Astrocyte (in vitro differentiated cells and primary cell): ENCODE results near the gene PET100. TPM values are rescaled to one million over a fixed set of nuclear protein-coding genes. Genes with fewer than 3 reads are reported as not detected.

ENCODE experiments used
- DNase-seq: peaks from one replicate; pipeline ENCODE4 v3.0.0-alpha.2; 2010; ENCODE audit warnings: low read depth
- FAIRE-seq: peaks from 2 replicates; lab custom pipeline; 2011; peaks lifted over from hg19 to GRCh38; lab: Jason Lieb, UNC
- H2AFZ ChIP-seq: 2 replicates; pipeline ENCODE4 v1.6.0; 2012; ENCODE audit warnings: low read depth, low read length, inconsistent platforms
- H3K27ac ChIP-seq: 2 replicates; pipeline ENCODE4 v1.5.1; 2011; ENCODE audit warnings: low read depth, low read length, inconsistent platforms
- H3K27me3 ChIP-seq: 2 replicates; pipeline ENCODE4 v1.6.0; 2011; ENCODE audit warnings: low read length, inconsistent platforms; ENCODE audit not compliant: insufficient read depth
- H3K36me3 ChIP-seq: 2 replicates; pipeline ENCODE4 v1.5.1; 2011; ENCODE audit warnings: low read length, inconsistent platforms; ENCODE audit not compliant: insufficient read depth
- H3K4me1 ChIP-seq: 2 replicates; pipeline ENCODE4 v1.5.1; 2011; ENCODE audit warnings: low read length, inconsistent platforms; ENCODE audit not compliant: insufficient read depth
- H3K4me2 ChIP-seq: 2 replicates; pipeline ENCODE4 v1.6.0; 2012; ENCODE audit warnings: low read length, inconsistent platforms
- H3K4me3 ChIP-seq: 2 replicates; pipeline ENCODE4 v1.5.1; 2011; ENCODE audit warnings: low read depth, mild to moderate bottlenecking, low read length, inconsistent platforms; ENCODE audit not compliant: insufficient read depth
- H3K79me2 ChIP-seq: 2 replicates; pipeline ENCODE4 v1.6.0; 2012; ENCODE audit warnings: mild to moderate bottlenecking, low read length, inconsistent platforms; ENCODE audit not compliant: insufficient read depth
- H3K9ac ChIP-seq: 2 replicates; pipeline ENCODE4 v1.6.0; 2012; ENCODE audit warnings: mild to moderate bottlenecking, low read length, inconsistent platforms
- H3K9me3 ChIP-seq: 2 replicates; pipeline ENCODE4 v1.5.1; 2012; ENCODE audit warnings: low read depth, mild to moderate bottlenecking, low read length, inconsistent platforms; ENCODE audit not compliant: insufficient read depth
- H4K20me1 ChIP-seq: 2 replicates; pipeline ENCODE4 v1.6.0; 2012; ENCODE audit warnings: low read length, inconsistent platforms; ENCODE audit not compliant: insufficient read depth
- H3K27ac Mint-ChIP-seq: one replicate; pipeline ENCODE4 v1.8.0; 2021; ENCODE audit warnings: mild to moderate bottlenecking, mixed read lengths; ENCODE audit not compliant: unreplicated experiment
- H3K27me3 Mint-ChIP-seq: one replicate; pipeline ENCODE4 v1.8.0; 2021; ENCODE audit warnings: low read depth, mixed read lengths; ENCODE audit not compliant: unreplicated experiment
- H3K36me3 Mint-ChIP-seq: one replicate; pipeline ENCODE4 v1.8.0; 2021; ENCODE audit warnings: low read depth, mixed read lengths; ENCODE audit not compliant: unreplicated experiment
- H3K4me1 Mint-ChIP-seq: one replicate; pipeline ENCODE4 v1.8.0; 2021; ENCODE audit warnings: low read depth, mixed read lengths; ENCODE audit not compliant: unreplicated experiment
- H3K4me3 Mint-ChIP-seq: one replicate; pipeline ENCODE4 v1.8.0; 2021; ENCODE audit warnings: mild to moderate bottlenecking, moderate library complexity, mixed read lengths; ENCODE audit not compliant: unreplicated experiment
- H3K9me3 Mint-ChIP-seq: one replicate; pipeline ENCODE4 v1.8.0; 2021; ENCODE audit warnings: mild to moderate bottlenecking, mixed read lengths; ENCODE audit not compliant: unreplicated experiment
- EZH2 ChIP-seq: IDR thresholded peaks from 2 replicates; pipeline ENCODE4 v1.6.1; 2012; ENCODE audit warnings: mild to moderate bottlenecking, low read length, inconsistent platforms; ENCODE audit not compliant: insufficient read depth
- total RNA-seq: library from RNA; stranded (reverse); gene quantifications from 2 replicates; pipeline ENCODE4 v1.2.1, GENCODE V29; 2021
- TF ChIP-seq, protein P1 (sequence below): IDR thresholded peaks from 2 replicates; pipeline ENCODE4 v1.5.1; 2011; ENCODE audit warnings: low read depth, mild to moderate bottlenecking, inconsistent platforms, low read length, moderate library complexity; ENCODE audit not compliant: insufficient read depth

Gene PET100
- total RNA-seq, 1 donor from 2014 or later = 95.8 TPM

- H4K20me1 ChIP-seq = no peaks in the 10 kb centered on the region
- Mint-ChIP-seq H3K9me3 (no peaks in the 10 kb centered on the region), H3K4me1 (no peaks in the 10 kb centered on the region), H3K27me3 (peaks cover 27% of the 10 kb centered on the region), H3K36me3 (no peaks in the 10 kb centered on the region), H3K27ac (no peak overlapping the region), H3K4me3 (peak overlapping the region; percentile 73)
- no peaks in the 10 kb centered on the region for H3K79me2 ChIP-seq
- H3K4me3 ChIP-seq = no peak overlapping the region
- H3K9me3 ChIP-seq = no peaks in the 10 kb centered on the region
- no peak overlapping the region for H3K9ac ChIP-seq
- H3K36me3 ChIP-seq = no peaks in the 10 kb centered on the region
- no peak overlapping the region for H3K27ac ChIP-seq
- TF ChIP-seq, protein P1, sequence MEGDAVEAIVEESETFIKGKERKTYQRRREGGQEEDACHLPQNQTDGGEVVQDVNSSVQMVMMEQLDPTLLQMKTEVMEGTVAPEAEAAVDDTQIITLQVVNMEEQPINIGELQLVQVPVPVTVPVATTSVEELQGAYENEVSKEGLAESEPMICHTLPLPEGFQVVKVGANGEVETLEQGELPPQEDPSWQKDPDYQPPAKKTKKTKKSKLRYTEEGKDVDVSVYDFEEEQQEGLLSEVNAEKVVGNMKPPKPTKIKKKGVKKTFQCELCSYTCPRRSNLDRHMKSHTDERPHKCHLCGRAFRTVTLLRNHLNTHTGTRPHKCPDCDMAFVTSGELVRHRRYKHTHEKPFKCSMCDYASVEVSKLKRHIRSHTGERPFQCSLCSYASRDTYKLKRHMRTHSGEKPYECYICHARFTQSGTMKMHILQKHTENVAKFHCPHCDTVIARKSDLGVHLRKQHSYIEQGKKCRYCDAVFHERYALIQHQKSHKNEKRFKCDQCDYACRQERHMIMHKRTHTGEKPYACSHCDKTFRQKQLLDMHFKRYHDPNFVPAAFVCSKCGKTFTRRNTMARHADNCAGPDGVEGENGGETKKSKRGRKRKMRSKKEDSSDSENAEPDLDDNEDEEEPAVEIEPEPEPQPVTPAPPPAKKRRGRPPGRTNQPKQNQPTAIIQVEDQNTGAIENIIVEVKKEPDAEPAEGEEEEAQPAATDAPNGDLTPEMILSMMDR = no peak
- peak; percentile 95 for TF ChIP-seq EZH2
- H3K27me3 ChIP-seq = peaks cover 21% of the 10 kb centered on the region
- no peak overlapping the region for H3K4me2 ChIP-seq
- no peak overlapping the region for H2AFZ ChIP-seq
- no peak for DNase-seq
- no peaks in the 10 kb centered on the region for H3K4me1 ChIP-seq
- FAIRE-seq = no peak
Observed at GRCh38 chr19:7596211-7596937, 33.2 kb upstream of the PET100 start.

- Histone ChIP-seq H3K36me3 (no peaks in the 10 kb centered on the region), H3K9me3 (no peaks in the 10 kb centered on the region), H3K4me3 (no peak overlapping the region), H3K4me2 (no peak overlapping the region), H2AFZ (no peak overlapping the region), H3K4me1 (no peaks in the 10 kb centered on the region), H3K27me3 (peaks cover 21% of the 10 kb centered on the region), H4K20me1 (no peaks in the 10 kb centered on the region), H3K79me2 (no peaks in the 10 kb centered on the region), H3K27ac (no peak overlapping the region), H3K9ac (no peak overlapping the region)
- Mint-ChIP-seq H3K27me3 (peaks cover 27% of the 10 kb centered on the region), H3K27ac (peak overlapping the region; percentile 18), H3K4me1 (no peaks in the 10 kb centered on the region), H3K9me3 (no peaks in the 10 kb centered on the region), H3K4me3 (peak overlapping the region; percentile 79), H3K36me3 (no peaks in the 10 kb centered on the region)
- FAIRE-seq (no peak), DNase-seq (no peak)
- no peak for TF ChIP-seq EZH2
- TF ChIP-seq, protein P1 = no peak
Observed at GRCh38 chr19:7597689-7598088, 31.9 kb upstream of the PET100 start.

DNA sequence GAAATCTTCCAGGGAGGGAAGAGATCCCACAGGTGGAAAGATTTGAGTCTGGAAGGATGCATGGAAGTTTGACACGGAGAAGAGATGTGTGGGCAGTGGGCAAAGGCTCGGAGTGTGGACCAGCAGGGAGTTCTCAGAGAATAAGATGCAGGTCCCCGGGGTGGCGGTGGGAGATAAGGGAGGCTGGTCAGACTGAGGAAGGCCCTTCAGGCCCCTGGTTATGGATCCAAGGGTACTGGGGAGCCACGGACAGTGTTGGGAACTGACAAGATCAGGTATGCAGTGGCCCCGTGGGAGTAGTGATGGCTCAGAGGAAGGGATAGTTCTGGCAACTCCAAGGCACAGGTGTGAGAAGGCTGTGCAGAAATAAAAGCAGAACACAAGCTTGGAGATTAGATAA, 31.4 kb upstream of the PET100 start:
- TF ChIP-seq EZH2 = no peak
- TF ChIP-seq, protein P1 = no peak
- H3K4me2 ChIP-seq = no peak overlapping the region
- H3K27ac ChIP-seq = no peak overlapping the region
- Mint-ChIP-seq H3K4me3 (no peak overlapping the region), H3K4me1 (no peaks in the 10 kb centered on the region), H3K27me3 (peaks cover 26% of the 10 kb centered on the region), H3K36me3 (no peaks in the 10 kb centered on the region), H3K9me3 (no peaks in the 10 kb centered on the region), H3K27ac (no peak overlapping the region)
- no peaks in the 10 kb centered on the region for H4K20me1 ChIP-seq
- H3K4me1 ChIP-seq = no peaks in the 10 kb centered on the region
- H2AFZ ChIP-seq = no peak overlapping the region
- FAIRE-seq (no peak), DNase-seq (no peak)
- H3K27me3 ChIP-seq = peaks cover 21% of the 10 kb centered on the region
- no peaks in the 10 kb centered on the region for H3K79me2 ChIP-seq
- H3K9me3 ChIP-seq = no peaks in the 10 kb centered on the region
- H3K9ac ChIP-seq = no peak overlapping the region
- no peaks in the 10 kb centered on the region for H3K36me3 ChIP-seq
- H3K4me3 ChIP-seq = no peak overlapping the region
